Memory B cell (primary cell): ENCODE results near the gene VSIG10.
"Not testable (repeated sequence)": the region's sequence is repeated elsewhere in the genome, so short reads cannot be mapped to it uniquely, and the experiment has no call there.

Experiments
- ATAC-seq: fragments of 150-1000 bp; cut with Tn5 transposase; 2 replicates; pipeline ENCODE4 v1.10.0; 2021; ENCODE audit warnings: low read depth, mild to moderate bottlenecking, moderate library complexity
- DNase-seq, 2 donors: peaks; one replicate each; pipeline ENCODE4 v3.0.0; 2022; ENCODE audit warnings: low spot score in 2 of 2
- H3K27ac Mint-ChIP-seq: one replicate; pipeline ENCODE4 v1.8.0; 2022; ENCODE audit warnings: mild to moderate bottlenecking, moderate library complexity, mixed read lengths
- H3K27me3 Mint-ChIP-seq: one replicate; pipeline ENCODE4 v1.8.0; 2022; ENCODE audit warnings: mixed read lengths
- H3K36me3 Mint-ChIP-seq: one replicate; pipeline ENCODE4 v1.8.0; 2022; ENCODE audit warnings: mild to moderate bottlenecking, mixed read lengths
- H3K4me1 Mint-ChIP-seq: one replicate; pipeline ENCODE4 v1.8.0; 2022; ENCODE audit warnings: mixed read lengths
- H3K4me3 Mint-ChIP-seq: one replicate; pipeline ENCODE4 v1.8.0; 2022; ENCODE audit warnings: mild to moderate bottlenecking, moderate library complexity, mixed read lengths
- H3K9me3 Mint-ChIP-seq: one replicate; pipeline ENCODE4 v1.8.0; 2022; ENCODE audit warnings: mixed read lengths

The VSIG10 gene

GRCh38 chr12:118103601-118104382, at the start of gene VSIG10:
VSIG10 (minus strand) TSS chr12:118104011; CDS start chr12:118103671, 340 bp downstream.
- DNase-seq: peak; percentile 0 to 24
- no peak within 1 kb of the TSS for H3K27ac Mint-ChIP-seq

GRCh38 chr12:118151755-118152154, 47.9 kb upstream of the VSIG10 start:
- no peaks in the 10 kb centered on the region for H3K27me3 Mint-ChIP-seq
- H3K4me1 Mint-ChIP-seq: no peaks in the 10 kb centered on the region
- no peak for DNase-seq
- no peak overlapping the region for H3K27ac Mint-ChIP-seq
- peaks cover 11% of the 10 kb centered on the region for H3K36me3 Mint-ChIP-seq
- H3K9me3 Mint-ChIP-seq: no peaks in the 10 kb centered on the region
- H3K4me3 Mint-ChIP-seq: no peak overlapping the region
- no peak for ATAC-seq

More at GRCh38 chr12:118103601-118104382, at the start of gene VSIG10:
- no peaks in the 10 kb centered on the region for H3K9me3 Mint-ChIP-seq
- H3K4me3 Mint-ChIP-seq: peak within 1 kb of the TSS; percentile 86
- H3K4me1 Mint-ChIP-seq: peaks cover 6% of the 10 kb centered on the region
- H3K36me3 Mint-ChIP-seq: no peaks in the 10 kb centered on the region
- ATAC-seq: peak; percentile 66
- H3K27me3 Mint-ChIP-seq: peaks cover 13% of the 10 kb centered on the region

- Mint-ChIP-seq H3K9me3 (no peaks in the 10 kb centered on the region), H3K27me3 (no peaks in the 10 kb centered on the region), H3K4me3 (no peak overlapping the region), H3K27ac (no peak overlapping the region), H3K4me1 (no peaks in the 10 kb centered on the region), H3K36me3 (peaks cover 11% of the 10 kb centered on the region)
- DNase-seq (no peak), ATAC-seq (no peak)
Observed at GRCh38 chr12:118150625-118151024, 46.8 kb upstream of the VSIG10 start.

- Mint-ChIP-seq H3K27me3 (no peaks in the 10 kb centered on the region), H3K27ac (peak overlapping the region; percentile 42), H3K4me3 (no peak overlapping the region), H3K36me3 (peaks cover 22% of the 10 kb centered on the region), H3K9me3 (no peaks in the 10 kb centered on the region), H3K4me1 (peaks cover 11% of the 10 kb centered on the region)
- ATAC-seq (no peak), DNase-seq (no peak)
Observed at GRCh38 chr12:118148287-118148686, 44.5 kb upstream of the VSIG10 start.

- H3K4me3 Mint-ChIP-seq: no peak overlapping the region
- ATAC-seq (no peak), DNase-seq (no peak)
- peak overlapping the region; percentile 85 for H3K27ac Mint-ChIP-seq
- H3K4me1 Mint-ChIP-seq: peaks cover 11% of the 10 kb centered on the region
- H3K27me3 Mint-ChIP-seq: no peaks in the 10 kb centered on the region
- no peaks in the 10 kb centered on the region for H3K9me3 Mint-ChIP-seq
- H3K36me3 Mint-ChIP-seq: peaks cover 27% of the 10 kb centered on the region
Observed at GRCh38 chr12:118145798-118146156, 42.0 kb upstream of the VSIG10 start.

GRCh38 chr12:118145113-118145797, 41.4 kb upstream of the VSIG10 start:
- Mint-ChIP-seq H3K4me3 (no peak overlapping the region), H3K27me3 (no peaks in the 10 kb centered on the region), H3K4me1 (peaks cover 11% of the 10 kb centered on the region), H3K9me3 (no peaks in the 10 kb centered on the region), H3K36me3 (peaks cover 25% of the 10 kb centered on the region), H3K27ac (peak overlapping the region; percentile 85)
- ATAC-seq (no peak), DNase-seq (no peak)

- no peak overlapping the region for H3K4me3 Mint-ChIP-seq
- no peaks in the 10 kb centered on the region for H3K27me3 Mint-ChIP-seq
- H3K9me3 Mint-ChIP-seq: no peaks in the 10 kb centered on the region
- no peak for DNase-seq
- peaks cover 11% of the 10 kb centered on the region for H3K4me1 Mint-ChIP-seq
- peaks cover 29% of the 10 kb centered on the region for H3K36me3 Mint-ChIP-seq
- ATAC-seq: no peak
- peak overlapping the region; percentile 85 for H3K27ac Mint-ChIP-seq
Observed at GRCh38 chr12:118144499-118144898, 40.7 kb upstream of the VSIG10 start.

GRCh38 chr12:118140825-118141224, 37.0 kb upstream of the VSIG10 start:
- ATAC-seq (no peak), DNase-seq (no peak)
- Mint-ChIP-seq H3K36me3 (peaks cover 29% of the 10 kb centered on the region), H3K27me3 (no peaks in the 10 kb centered on the region), H3K4me1 (peaks cover 24% of the 10 kb centered on the region), H3K27ac (no peak overlapping the region), H3K9me3 (no peaks in the 10 kb centered on the region), H3K4me3 (no peak overlapping the region)

GRCh38 chr12:118137148-118137678, 33.4 kb upstream of the VSIG10 start:
- Mint-ChIP-seq H3K4me3 (peak overlapping the region; percentile 97), H3K36me3 (peaks cover 14% of the 10 kb centered on the region), H3K9me3 (no peaks in the 10 kb centered on the region), H3K27ac (peak overlapping the region; percentile 87), H3K27me3 (no peaks in the 10 kb centered on the region), H3K4me1 (peaks cover 18% of the 10 kb centered on the region)
- DNase-seq (no peak), ATAC-seq (no peak)

- peak in 1 of 2 donors; percentile 13 for DNase-seq
- Mint-ChIP-seq H3K4me1 (peaks cover 21% of the 10 kb centered on the region), H3K27me3 (no peaks in the 10 kb centered on the region), H3K9me3 (no peaks in the 10 kb centered on the region), H3K4me3 (peak overlapping the region; percentile 97), H3K27ac (peak overlapping the region; percentile 87), H3K36me3 (peaks cover 14% of the 10 kb centered on the region)
- ATAC-seq: peak; percentile 22
Observed at GRCh38 chr12:118136559-118137003, 32.8 kb upstream of the VSIG10 start.

GRCh38 chr12:118135788-118136558, 32.2 kb upstream of the VSIG10 start, which contains the start of gene PEBP1:
PEBP1 (plus strand) TSS chr12:118136124; CDS start chr12:118136210, 86 bp downstream.
- Mint-ChIP-seq H3K4me3 (peak within 1 kb of the TSS; percentile 97), H3K36me3 (peaks cover 12% of the 10 kb centered on the region), H3K27me3 (no peaks in the 10 kb centered on the region), H3K4me1 (peaks cover 21% of the 10 kb centered on the region), H3K27ac (peak within 1 kb of the TSS; percentile 87), H3K9me3 (no peaks in the 10 kb centered on the region)
- DNase-seq (peak; percentile 84 to 88), ATAC-seq (peak; percentile 99)

- not testable (repeated sequence) for H3K4me3 Mint-ChIP-seq, H3K27ac Mint-ChIP-seq, H3K4me1 Mint-ChIP-seq, H3K27me3 Mint-ChIP-seq, ATAC-seq, H3K9me3 Mint-ChIP-seq, DNase-seq, H3K36me3 Mint-ChIP-seq
Observed at GRCh38 chr12:118129436-118129835, 25.6 kb upstream of the VSIG10 start.

- H3K27me3 Mint-ChIP-seq: no peaks in the 10 kb centered on the region
- ATAC-seq (no peak), DNase-seq (no peak)
- no peaks in the 10 kb centered on the region for H3K9me3 Mint-ChIP-seq
- no peak overlapping the region for H3K4me3 Mint-ChIP-seq
- H3K4me1 Mint-ChIP-seq: peaks cover 3% of the 10 kb centered on the region
- H3K27ac Mint-ChIP-seq: no peak overlapping the region
- H3K36me3 Mint-ChIP-seq: no peaks in the 10 kb centered on the region
Observed at GRCh38 chr12:118127867-118128266, 24.1 kb upstream of the VSIG10 start.
